ENCODE data around the gene YJEFN3. TPM values are rescaled to one million over a fixed set of nuclear protein-coding genes. Genes with fewer than 3 reads are reported as not detected.

Gene YJEFN3
- total RNA-seq, 1 donor from 2014 or later, result 2.5 TPM

DNA sequence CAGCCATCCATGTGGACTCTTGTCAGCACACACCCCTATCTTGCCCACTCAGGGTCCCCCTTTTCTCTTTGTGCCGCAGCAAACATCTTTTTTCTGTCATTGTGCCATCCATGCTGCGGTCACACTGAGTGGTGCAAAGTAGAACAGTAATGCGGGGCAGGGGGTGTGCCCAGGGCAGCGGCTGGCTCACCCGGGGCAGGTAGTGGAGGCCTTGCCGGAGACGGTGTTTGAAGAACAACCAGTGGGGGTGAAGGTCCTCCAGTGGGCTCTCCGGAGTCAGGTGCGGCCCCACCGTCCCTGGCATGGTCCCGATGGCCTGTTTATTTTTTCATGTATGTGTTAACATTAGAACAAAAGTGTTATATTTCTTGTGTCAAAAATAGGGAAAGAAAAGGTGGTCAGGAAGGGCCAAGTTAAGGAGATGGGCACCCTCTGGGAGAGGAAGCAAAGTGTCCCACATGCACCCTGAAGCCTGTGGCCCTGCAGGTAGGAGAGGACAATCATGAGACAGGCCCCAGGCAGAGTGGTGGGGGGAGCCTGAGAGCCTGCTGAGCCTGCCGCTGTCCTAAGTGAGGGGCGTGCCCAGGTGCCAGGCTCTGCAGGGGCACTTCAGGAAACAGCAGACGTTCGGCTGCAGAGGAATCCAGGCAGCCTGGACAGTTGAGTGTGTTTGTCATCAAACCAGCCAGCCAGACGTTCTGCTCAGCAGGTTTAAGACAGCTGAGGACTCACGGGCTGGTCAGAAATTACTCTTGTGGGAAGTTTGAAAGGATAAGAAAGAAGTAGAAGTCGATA lies 25.7 kb upstream of the YJEFN3 start:
- Histone ChIP-seq H3K27me3 (no peaks in the 10 kb centered on the region), H3K4me3 (no peak overlapping the region), H3K36me3 (peaks cover 0 to 66% of the 10 kb centered on the region in 2 donors), H3K9me3 (no peaks in the 10 kb centered on the region), H3K27ac (no peak overlapping the region), H3K4me1 (no peaks in the 10 kb centered on the region)
- TF ChIP-seq, protein P1, sequence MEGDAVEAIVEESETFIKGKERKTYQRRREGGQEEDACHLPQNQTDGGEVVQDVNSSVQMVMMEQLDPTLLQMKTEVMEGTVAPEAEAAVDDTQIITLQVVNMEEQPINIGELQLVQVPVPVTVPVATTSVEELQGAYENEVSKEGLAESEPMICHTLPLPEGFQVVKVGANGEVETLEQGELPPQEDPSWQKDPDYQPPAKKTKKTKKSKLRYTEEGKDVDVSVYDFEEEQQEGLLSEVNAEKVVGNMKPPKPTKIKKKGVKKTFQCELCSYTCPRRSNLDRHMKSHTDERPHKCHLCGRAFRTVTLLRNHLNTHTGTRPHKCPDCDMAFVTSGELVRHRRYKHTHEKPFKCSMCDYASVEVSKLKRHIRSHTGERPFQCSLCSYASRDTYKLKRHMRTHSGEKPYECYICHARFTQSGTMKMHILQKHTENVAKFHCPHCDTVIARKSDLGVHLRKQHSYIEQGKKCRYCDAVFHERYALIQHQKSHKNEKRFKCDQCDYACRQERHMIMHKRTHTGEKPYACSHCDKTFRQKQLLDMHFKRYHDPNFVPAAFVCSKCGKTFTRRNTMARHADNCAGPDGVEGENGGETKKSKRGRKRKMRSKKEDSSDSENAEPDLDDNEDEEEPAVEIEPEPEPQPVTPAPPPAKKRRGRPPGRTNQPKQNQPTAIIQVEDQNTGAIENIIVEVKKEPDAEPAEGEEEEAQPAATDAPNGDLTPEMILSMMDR (IDR thresholded peaks at IDR 0.05), result no peak
- TF ChIP-seq POLR2AphosphoS5 (IDR thresholded peaks at IDR 0.05; ENCODE audit: insufficient read depth in 1 of 2, low read depth in 1 of 2) (no peak), POLR2A (IDR thresholded peaks at IDR 0.05) (no peak)
- no peak for DNase-seq (ENCODE audit: extremely low spot score in 2 of 2)
- intact Hi-C loops (cut with DNase I), result no loop called here

DNA sequence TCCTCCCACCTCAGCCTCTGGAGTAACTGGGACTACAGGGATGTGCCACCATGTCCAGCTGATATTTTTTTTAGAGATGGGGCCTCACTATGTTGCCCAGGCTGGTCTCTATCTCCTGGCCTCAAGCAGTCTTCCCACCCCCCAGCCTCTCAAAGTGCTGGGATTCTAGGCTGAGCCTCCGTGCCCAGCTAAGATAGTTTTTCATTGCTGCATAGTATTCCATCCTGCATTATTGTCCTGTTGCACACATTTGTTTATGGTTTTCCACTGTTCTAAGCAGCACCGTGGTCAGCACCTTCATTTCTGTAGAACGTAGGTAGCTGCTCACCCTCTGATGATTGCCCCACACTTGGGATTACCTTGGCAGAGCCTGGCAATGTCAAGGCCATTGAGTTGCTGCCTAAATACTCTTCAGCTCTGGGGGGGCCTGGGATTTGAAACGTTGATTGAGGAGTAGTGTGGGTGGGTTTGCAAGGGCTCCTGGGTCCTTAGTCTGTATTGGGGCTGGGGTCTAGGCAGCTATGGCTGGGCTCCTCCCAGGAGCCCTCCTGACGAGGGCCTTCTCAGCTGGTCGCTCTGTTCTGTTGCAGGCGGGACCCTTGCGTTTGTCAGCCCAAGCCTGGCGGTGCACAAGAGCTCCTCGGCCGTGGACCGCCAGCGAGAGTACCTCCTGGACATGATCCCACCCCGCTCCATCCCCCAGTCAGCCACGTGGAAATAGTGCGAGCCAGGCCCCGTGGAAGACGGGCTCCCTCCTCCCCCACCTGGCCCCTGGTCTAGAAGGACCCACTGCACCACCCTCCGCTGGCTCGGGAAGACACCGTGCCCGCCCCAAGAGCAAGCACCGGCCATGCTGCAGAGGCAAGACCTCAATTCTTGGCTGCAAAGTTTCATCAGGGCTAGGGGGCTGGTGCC lies 23.7 kb upstream of the YJEFN3 start:
- no peaks in the 10 kb centered on the region for H3K4me1 ChIP-seq
- no peak overlapping the region for H3K4me3 ChIP-seq
- DNase-seq (ENCODE audit: extremely low spot score in 2 of 2), result no peak
- TF ChIP-seq, protein P1 (IDR thresholded peaks at IDR 0.05), result no peak
- no peak for TF ChIP-seq POLR2A (IDR thresholded peaks at IDR 0.05)
- no peak for TF ChIP-seq POLR2AphosphoS5 (IDR thresholded peaks at IDR 0.05; ENCODE audit: insufficient read depth in 1 of 2, low read depth in 1 of 2)
- peaks cover 0 to 46% of the 10 kb centered on the region in 2 donors for H3K36me3 ChIP-seq
- intact Hi-C loops (cut with DNase I), result no loop called here
- no peaks in the 10 kb centered on the region for H3K9me3 ChIP-seq
- H3K27ac ChIP-seq, result no peak overlapping the region
- no peaks in the 10 kb centered on the region for H3K27me3 ChIP-seq

DNA sequence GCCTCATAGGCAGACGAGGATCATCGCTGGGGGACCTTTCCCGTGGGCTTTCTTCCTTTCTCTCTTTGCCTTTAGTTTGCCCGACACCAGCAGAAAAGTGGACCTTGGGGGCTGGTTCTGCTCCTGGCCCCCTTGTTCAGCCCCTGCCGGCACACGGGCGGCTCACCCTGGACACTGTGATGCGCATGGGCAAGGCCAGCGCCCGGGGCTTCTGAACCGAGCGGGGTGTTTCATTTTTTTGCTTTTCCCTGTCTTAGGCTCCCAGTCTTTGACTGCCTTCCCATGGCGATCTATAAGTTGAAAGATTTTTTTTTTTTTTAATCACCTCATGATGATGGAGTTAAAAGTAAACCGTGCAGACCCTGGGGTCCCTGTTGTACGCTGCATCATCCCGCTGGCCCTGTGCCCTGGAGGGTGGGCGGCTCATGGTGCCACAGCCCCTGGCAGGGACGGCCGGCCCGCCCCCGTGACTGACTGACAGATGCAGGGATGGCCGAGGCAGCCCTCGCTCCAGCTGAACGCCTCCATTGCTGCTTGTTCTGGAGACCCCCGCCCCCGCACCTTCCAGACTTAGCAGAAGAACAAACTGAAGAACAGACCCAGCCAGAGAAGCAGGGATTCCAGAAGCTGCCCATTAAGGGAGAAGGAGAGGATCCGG lies 22.9 kb upstream of the YJEFN3 start:
- Histone ChIP-seq H3K4me1 (no peaks in the 10 kb centered on the region), H3K27ac (no peak overlapping the region), H3K27me3 (no peaks in the 10 kb centered on the region), H3K9me3 (no peaks in the 10 kb centered on the region), H3K4me3 (no peak overlapping the region), H3K36me3 (peaks cover 0 to 38% of the 10 kb centered on the region in 2 donors)
- DNase-seq (ENCODE audit: extremely low spot score in 2 of 2), result no peak
- TF ChIP-seq POLR2A (IDR thresholded peaks at IDR 0.05) (no peak), POLR2AphosphoS5 (IDR thresholded peaks at IDR 0.05; ENCODE audit: insufficient read depth in 1 of 2, low read depth in 1 of 2) (no peak)
- TF ChIP-seq, protein P1 (IDR thresholded peaks at IDR 0.05), result no peak
- intact Hi-C loops (cut with DNase I), result no loop called here

DNA sequence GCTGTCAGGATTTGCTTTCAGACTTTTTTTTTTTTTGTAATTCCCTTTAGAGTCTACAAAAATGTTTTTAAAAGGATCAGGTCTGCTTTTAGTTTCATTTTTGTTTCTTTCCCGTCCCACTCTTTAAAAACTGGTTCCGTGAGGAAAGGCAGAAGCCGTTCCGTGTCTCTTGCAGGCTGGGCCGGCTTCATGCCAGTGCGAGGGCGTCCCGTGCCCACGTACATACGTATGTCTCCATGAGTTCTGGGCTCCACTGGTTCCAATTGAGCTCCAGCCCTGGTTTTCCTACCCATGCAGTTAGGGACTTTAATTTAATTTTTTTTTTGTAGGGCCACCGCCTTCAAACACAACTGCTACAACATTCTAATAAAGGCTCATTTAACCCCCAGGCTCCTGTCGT lies 22.1 kb upstream of the YJEFN3 start:
- intact Hi-C loops (cut with DNase I), result no loop called here
- H3K27ac ChIP-seq, result no peak overlapping the region
- no peak for DNase-seq (ENCODE audit: extremely low spot score in 2 of 2)
- no peaks in the 10 kb centered on the region for H3K27me3 ChIP-seq
- no peaks in the 10 kb centered on the region for H3K4me1 ChIP-seq
- no peak overlapping the region for H3K4me3 ChIP-seq
- no peaks in the 10 kb centered on the region for H3K9me3 ChIP-seq
- TF ChIP-seq, protein P1 (IDR thresholded peaks at IDR 0.05), result no peak
- no peak for TF ChIP-seq POLR2AphosphoS5 (IDR thresholded peaks at IDR 0.05; ENCODE audit: insufficient read depth in 1 of 2, low read depth in 1 of 2)
- TF ChIP-seq POLR2A (IDR thresholded peaks at IDR 0.05), result no peak
- H3K36me3 ChIP-seq, result peaks cover 0 to 30% of the 10 kb centered on the region in 2 donors

Measured in vagina (tissue), 2 donors.